Liver (tissue), 9 donors: ENCODE data around the gene PLP2. TPM values are rescaled to one million over a fixed set of nuclear protein-coding genes. Genes with fewer than 3 reads are reported as not detected.

ENCODE experiments used
- DNase-seq: peaks from one replicate; pipeline ENCODE4 v3.0.0-alpha.2; 2017; ENCODE audit warnings: low spot score
- H3K27ac ChIP-seq, 2 donors: one replicate each; pipeline ENCODE4 v1.7.0; 2013; ENCODE audit warnings: inconsistent platforms in 2 of 2, low read length in 2 of 2, control low read depth in 1 of 2, low read depth in 1 of 2, mild to moderate bottlenecking in 1 of 2
- H3K27me3 ChIP-seq, 4 donors: one replicate each; pipeline versions ENCODE4 v1.6.1 to v1.7.0; 2013; ENCODE audit warnings: low read length in 3 of 4, inconsistent platforms in 1 of 4, mild to moderate bottlenecking in 1 of 4, moderate library complexity in 1 of 4; ENCODE audit not compliant: control insufficient read depth in 4 of 4, insufficient read depth in 4 of 4
- H3K36me3 ChIP-seq, 4 donors: one replicate each; pipeline versions ENCODE4 v1.6.1 to v1.7.0; 2013; ENCODE audit warnings: low read length in 3 of 4, mild to moderate bottlenecking in 3 of 4, low read depth in 1 of 4, moderate library complexity in 1 of 4; ENCODE audit not compliant: control insufficient read depth in 4 of 4, insufficient read depth in 3 of 4
- H3K4me1 ChIP-seq, 4 donors: one replicate each; pipeline versions ENCODE4 v1.6.1 to v1.7.0; 2013; ENCODE audit warnings: low read length in 3 of 4, mild to moderate bottlenecking in 3 of 4, moderate library complexity in 1 of 4; ENCODE audit not compliant: control insufficient read depth in 4 of 4, insufficient read depth in 4 of 4
- H3K4me3 ChIP-seq, 3 donors: one replicate each; pipeline versions ENCODE4 v1.6.1 to v1.7.0; 2013; ENCODE audit warnings: low read length in 3 of 3, control low read depth in 1 of 3, low read depth in 1 of 3, mild to moderate bottlenecking in 1 of 3
- H3K9ac ChIP-seq, 2 donors: one replicate each; pipeline ENCODE4 v1.7.0; 2013; ENCODE audit warnings: low read length in 2 of 2, mild to moderate bottlenecking in 2 of 2, moderate library complexity in 2 of 2, control low read depth in 1 of 2, low read depth in 1 of 2
- H3K9me3 ChIP-seq, 4 donors: one replicate each; pipeline versions ENCODE4 v1.6.1 to v1.7.0; 2013; ENCODE audit warnings: low read length in 3 of 4; ENCODE audit not compliant: control insufficient read depth in 4 of 4
- CTCF ChIP-seq: fragments of 150-350 bp; IDR thresholded peaks from 2 replicates; pipeline ENCODE4 v1.5.1; 2017; ENCODE audit warnings: improper control_type of control experiment, low read depth, low read length; ENCODE audit not compliant: missing input control
- EGR1 ChIP-seq, 2 donors: IDR thresholded peaks; 2 replicates each; pipeline ENCODE4 v1.6.1; 2016 to 2018; ENCODE audit warnings: antibody characterized with exemption in 2 of 2, low read depth in 2 of 2
- FOXA1 ChIP-seq: IDR thresholded peaks from 2 replicates; pipeline ENCODE4 v1.6.1; 2016; ENCODE audit warnings: antibody characterized with exemption
- FOXA2 ChIP-seq: IDR thresholded peaks from 2 replicates; pipeline ENCODE4 v1.6.1; 2016; ENCODE audit warnings: antibody characterized with exemption
- HNF4A ChIP-seq, 2 donors: conservative IDR thresholded peaks; 2 replicates each; pipeline ENCODE4 v1.6.1; 2016; ENCODE audit warnings: antibody characterized with exemption in 2 of 2, mild to moderate bottlenecking in 2 of 2
- JUND ChIP-seq, 2 donors: IDR thresholded peaks; 2 replicates each; pipeline ENCODE4 v1.6.1; 2016; ENCODE audit warnings: antibody characterized with exemption in 2 of 2
- RAD21 ChIP-seq, 2 donors: IDR thresholded peaks; 2 replicates each; pipeline ENCODE4 v1.6.1; 2016; ENCODE audit warnings: antibody characterized with exemption in 2 of 2, mild to moderate bottlenecking in 2 of 2
- REST ChIP-seq: IDR thresholded peaks from 2 replicates; pipeline ENCODE4 v1.6.1; 2016; ENCODE audit warnings: antibody characterized with exemption, mild to moderate bottlenecking
- SP1 ChIP-seq: IDR thresholded peaks from 2 replicates; pipeline ENCODE4 v1.6.1; 2018; ENCODE audit warnings: antibody characterized with exemption, mild to moderate bottlenecking
- YY1 ChIP-seq: IDR thresholded peaks from 2 replicates; pipeline ENCODE4 v1.6.1; 2016; ENCODE audit warnings: antibody characterized with exemption, mild to moderate bottlenecking
- ZBTB33 ChIP-seq: IDR thresholded peaks from 2 replicates; pipeline ENCODE4 v1.6.1; 2016; ENCODE audit warnings: antibody characterized with exemption
- WGBS: extraction: QIAGEN DNeasy Blood & Tissue Kit; methylation state at CpG from one replicate; pipeline ENCODE4 v1.1.7; 2013; 5-methylcytosine and 5-hydroxymethylcytosine counted together
- polyA plus RNA-seq, 2 donors: library from polyadenylated mRNA; stranded (reverse) in 1 of 2; unstranded in 1 of 2; fragments of 200-250 nt in 1 of 2; fragments of >200 nt in 1 of 2; fragmentation: Nextera tagmentation in 1 of 2; extraction: Ambion mirVana in 1 of 2; gene quantifications; one replicate each; pipeline versions ENCODE4 v1.2.1 to v1.2.3, GENCODE V29; 2013 to 2015
- total RNA-seq, 2 donors: library from RNA; depleted of rRNA; stranded (reverse); fragments of >200 nt; gene quantifications; one replicate each; pipeline ENCODE4 v1.2.3, GENCODE V29; 2014
- donor health status: healthy.
- donor health status: healthy.
- donor health status: healthy.
- donor health status: healthy.
- donor health status: healthy.

The PLP2 gene
- total and polyA plus RNA-seq, 4 donors, result 2.4 to 24.5 (median 14.7) TPM

GRCh38 chrX:49208399-49208798 is 36.7 kb downstream of the PLP2 start (continued):
- TF ChIP-seq REST (no peak), FOXA1 (no peak)

GRCh38 chrX:49209434-49210251 is 37.9 kb downstream of the PLP2 start:
- H3K27ac ChIP-seq, result no peak overlapping the region
- H3K9me3 ChIP-seq, result no peaks in the 10 kb centered on the region
- WGBS, result 33% methylated on average over 28 of the region's 28 CpGs
- TF ChIP-seq CTCF, result no peak
- no peak for TF ChIP-seq FOXA2
- no peak for TF ChIP-seq HNF4A (conservative IDR thresholded peaks at IDR 0.05)
- no peak for TF ChIP-seq YY1
- TF ChIP-seq SP1, result no peak
- no peak for TF ChIP-seq JUND (IDR thresholded peaks at IDR 0.05)
- TF ChIP-seq RAD21 (IDR thresholded peaks at IDR 0.05), result no peak
- TF ChIP-seq EGR1 (IDR thresholded peaks at IDR 0.05; ENCODE audit: low read depth in 2 of 2), result no peak
- no peak for TF ChIP-seq ZBTB33
- no peak overlapping the region for H3K4me3 ChIP-seq
- H3K9ac ChIP-seq, result no peak overlapping the region
- DNase-seq, result no peak
- no peaks in the 10 kb centered on the region for H3K4me1 ChIP-seq
- H3K27me3 ChIP-seq, result no peaks in the 10 kb centered on the region
- H3K36me3 ChIP-seq, result no peaks in the 10 kb centered on the region

- no peaks in the 10 kb centered on the region for H3K27me3 ChIP-seq
- H3K9me3 ChIP-seq, result no peaks in the 10 kb centered on the region
- H3K27ac ChIP-seq, result no peak overlapping the region
- no peak overlapping the region for H3K9ac ChIP-seq
- no peak for DNase-seq
- 72% methylated on average over 8 of the region's 8 CpGs for WGBS
- TF ChIP-seq CTCF, result no peak
- TF ChIP-seq SP1, result no peak
- TF ChIP-seq RAD21 (IDR thresholded peaks at IDR 0.05), result no peak
- TF ChIP-seq FOXA1, result no peak
- H3K4me1 ChIP-seq, result no peaks in the 10 kb centered on the region
- no peak overlapping the region for H3K4me3 ChIP-seq
- no peaks in the 10 kb centered on the region for H3K36me3 ChIP-seq
Measured at GRCh38 chrX:49210406-49210805, 38.7 kb downstream of the PLP2 start.
